ENCODE data around the gene CHMP3. TPM values are rescaled to one million over a fixed set of nuclear protein-coding genes. Genes with fewer than 3 reads are reported as not detected.
"Not testable (repeated sequence)": the region's sequence is repeated elsewhere in the genome, so short reads cannot be mapped to it uniquely, and the experiment has no call there.

The CHMP3 gene
- total RNA-seq, 4 donors from 2014 or later = 104 to 139 (median 122) TPM

- Histone ChIP-seq H3K27ac (no peak overlapping the region), H3K36me3 (peaks cover 0 to 75% (median 0%) of the 10 kb centered on the region in 3 donors), H3K27me3 (no peaks in the 10 kb centered on the region), H3K9me3 (no peaks in the 10 kb centered on the region), H3K4me1 (no peaks in the 10 kb centered on the region), H3K4me3 (no peak overlapping the region)
- DNase-seq = no peak
- TF ChIP-seq CTCF (IDR thresholded peaks at IDR 0.05) (no peak), POLR2A (IDR thresholded peaks at IDR 0.05) (no peak)
Measured at GRCh38 chr2:86507600-86507999, 55.6 kb downstream of the CHMP3 start.

DNA sequence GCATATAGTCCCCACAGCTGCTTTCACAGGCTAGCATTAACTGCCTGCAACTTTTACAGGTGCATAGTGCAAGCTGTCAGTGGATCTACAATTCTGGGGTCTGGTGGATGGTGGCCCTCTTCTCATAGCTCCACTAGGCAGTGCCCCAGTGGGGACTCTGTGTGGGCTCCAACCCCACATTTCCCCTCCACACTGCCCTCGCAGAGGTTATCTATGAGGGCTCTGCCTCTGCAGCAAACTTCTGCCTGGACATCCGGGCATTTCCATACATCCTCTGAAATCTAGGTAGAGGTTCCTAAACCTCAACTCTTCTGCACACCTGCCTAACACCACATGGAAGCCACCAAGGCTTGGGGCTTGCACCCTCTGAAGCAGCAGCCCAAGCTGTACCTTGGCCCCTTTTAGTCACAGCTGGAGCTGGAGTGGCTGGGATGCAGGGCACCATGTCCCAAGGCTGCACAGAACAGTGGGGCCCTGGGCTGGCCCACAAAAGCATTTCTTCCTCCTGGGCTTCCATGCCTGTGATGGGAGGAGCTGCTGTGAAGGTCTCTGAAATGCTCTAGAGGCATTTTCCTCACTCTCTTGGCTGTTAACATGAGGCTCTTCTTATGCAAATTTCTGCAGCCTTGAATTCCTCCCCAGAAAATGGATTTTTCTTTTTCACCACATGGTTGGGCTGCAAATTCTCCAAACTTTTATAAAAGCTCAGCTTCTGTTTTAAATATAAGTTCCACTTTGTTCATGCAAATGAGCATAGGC lies 62.7 kb downstream of the CHMP3 start:
- H3K27me3 ChIP-seq = no peaks in the 10 kb centered on the region
- no peak for DNase-seq
- TF ChIP-seq POLR2A (IDR thresholded peaks at IDR 0.05) (no peak), CTCF (IDR thresholded peaks at IDR 0.05) (no peak)
- H3K4me1 ChIP-seq = no peaks in the 10 kb centered on the region
- H3K36me3 ChIP-seq = peaks cover 0 to 94% (median 3%) of the 10 kb centered on the region in 3 donors
- no peak overlapping the region for H3K27ac ChIP-seq
- H3K4me3 ChIP-seq = no peak overlapping the region
- peaks cover 0 to 14% (median 7%) of the 10 kb centered on the region in 4 donors for H3K9me3 ChIP-seq

DNA sequence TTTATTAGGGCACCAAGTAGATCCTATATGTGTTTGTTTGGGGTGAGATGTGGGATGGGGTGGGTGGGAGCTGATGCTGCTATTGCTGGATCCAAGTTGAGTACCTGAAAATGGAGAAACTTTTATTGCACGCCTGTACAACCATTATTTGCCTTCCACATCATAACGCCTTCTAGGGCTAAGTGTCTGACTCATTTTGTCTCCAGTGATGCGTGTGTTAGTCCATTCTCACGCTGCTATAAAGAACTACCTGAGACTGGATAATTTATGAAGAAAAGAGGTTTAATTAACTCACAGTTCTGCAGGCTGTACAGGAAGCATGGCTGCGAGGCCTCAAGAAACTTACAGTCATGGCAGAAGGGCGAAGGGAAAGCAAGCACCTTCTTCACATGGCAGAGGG lies 63.9 kb downstream of the CHMP3 start:
- no peak for DNase-seq
- TF ChIP-seq CTCF (IDR thresholded peaks at IDR 0.05) = no peak
- no peak for TF ChIP-seq POLR2A (IDR thresholded peaks at IDR 0.05)
- Histone ChIP-seq H3K4me3 (no peak overlapping the region), H3K27me3 (no peaks in the 10 kb centered on the region), H3K27ac (no peak overlapping the region), H3K4me1 (no peaks in the 10 kb centered on the region), H3K36me3 (peaks cover 0 to 93% (median 3%) of the 10 kb centered on the region in 3 donors), H3K9me3 (peaks cover 0 to 14% (median 7%) of the 10 kb centered on the region in 4 donors)

GRCh38 chr2:86498468-86499260 lies 64.6 kb downstream of the CHMP3 start:
- Histone ChIP-seq H3K27ac (no peak overlapping the region), H3K36me3 (peaks cover 0 to 93% (median 3%) of the 10 kb centered on the region in 3 donors)

GRCh38 chr2:86496391-86496790 lies 66.9 kb downstream of the CHMP3 start:
- H3K9me3 ChIP-seq = peaks cover 0 to 14% (median 7%) of the 10 kb centered on the region in 4 donors
- H3K27ac ChIP-seq, H3K4me1 ChIP-seq, H3K27me3 ChIP-seq, H3K4me3 ChIP-seq, DNase-seq: not testable (repeated sequence)
- H3K36me3 ChIP-seq = peaks cover 0 to 96% (median 3%) of the 10 kb centered on the region in 3 donors

More at GRCh38 chr2:86498468-86499260, 64.6 kb downstream of the CHMP3 start:
- Histone ChIP-seq H3K27me3 (no peaks in the 10 kb centered on the region), H3K9me3 (peaks cover 0 to 14% (median 7%) of the 10 kb centered on the region in 4 donors), H3K4me3 (no peak overlapping the region), H3K4me1 (no peaks in the 10 kb centered on the region)
- DNase-seq = no peak
- TF ChIP-seq POLR2A (IDR thresholded peaks at IDR 0.05) (no peak), CTCF (IDR thresholded peaks at IDR 0.05) (no peak)

GRCh38 chr2:86492048-86492453 lies 71.2 kb downstream of the CHMP3 start:
- no peaks in the 10 kb centered on the region for H3K4me1 ChIP-seq
- no peaks in the 10 kb centered on the region for H3K27me3 ChIP-seq
- TF ChIP-seq CTCF (IDR thresholded peaks at IDR 0.05) (no peak), POLR2A (IDR thresholded peaks at IDR 0.05) (no peak)
- peaks cover 0 to 96% (median 0%) of the 10 kb centered on the region in 3 donors for H3K36me3 ChIP-seq
- H3K9me3 ChIP-seq = no peaks in the 10 kb centered on the region
- no peak overlapping the region for H3K4me3 ChIP-seq
- no peak for DNase-seq
- no peak overlapping the region for H3K27ac ChIP-seq

All from Peyer's patch (tissue), 4 donors.